ENCODE data around the gene PLAC1. TPM values are rescaled to one million over a fixed set of nuclear protein-coding genes. Genes with fewer than 3 reads are reported as not detected.

Gene PLAC1
- total RNA-seq, 2 experiments from 2014 or later, result not detected

DNA sequence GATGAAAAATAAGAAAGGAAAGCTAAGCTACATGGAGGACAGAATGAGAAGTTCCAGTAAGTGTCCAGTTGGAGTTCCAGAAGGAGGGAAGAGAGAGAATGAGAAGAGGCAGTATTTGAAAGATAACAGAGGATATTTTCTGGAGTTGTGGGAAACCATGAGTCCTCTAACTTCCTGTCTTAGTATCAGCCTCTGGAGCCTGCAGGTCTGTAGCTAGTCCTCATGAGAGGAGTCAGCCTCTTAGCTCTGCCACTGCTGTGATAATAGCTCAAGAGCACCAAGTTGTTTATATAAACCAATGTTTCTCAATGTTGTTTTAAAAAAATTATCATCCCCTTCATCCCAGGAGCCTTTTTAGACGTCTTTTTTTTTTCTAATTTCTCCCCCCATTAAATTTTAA, 2.4 kb upstream of the PLAC1 start:
- H3K4me3 Mint-ChIP-seq, result no peak overlapping the region
- intact Hi-C loops (cut with micrococcal nuclease), result no loop called here
- peaks cover 32% of the 10 kb centered on the region for H3K27me3 Mint-ChIP-seq (ENCODE audit: low read depth)
- H3K36me3 Mint-ChIP-seq (ENCODE audit: low read depth), result no peaks in the 10 kb centered on the region
- no peak for DNase-seq
- no peaks in the 10 kb centered on the region for H3K9me3 Mint-ChIP-seq
- H3K27ac Mint-ChIP-seq, result no peak overlapping the region
- CTCF ChIA-PET, result no interaction called here
- H3K4me1 Mint-ChIP-seq (ENCODE audit: low read depth), result no peaks in the 10 kb centered on the region

DNA sequence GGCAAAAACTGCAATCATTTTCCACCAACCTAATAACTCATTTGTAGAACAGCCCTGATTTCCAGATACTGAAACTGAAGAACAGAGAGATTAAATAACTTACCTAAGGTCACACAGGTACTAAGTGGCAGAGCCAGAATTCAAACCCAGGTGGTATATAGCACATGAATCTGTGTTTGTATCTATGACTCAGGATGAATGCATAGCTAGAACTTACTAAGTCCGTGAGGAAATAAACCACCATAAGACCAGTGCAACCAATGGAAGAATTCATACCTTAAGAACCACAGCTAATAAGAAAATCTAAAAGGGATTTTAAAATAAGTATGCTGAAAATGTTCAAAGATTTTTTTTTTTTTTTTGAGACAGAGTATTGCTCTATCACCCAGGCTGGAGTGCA, 1.5 kb upstream of the PLAC1 start:
- no peak overlapping the region for H3K4me3 Mint-ChIP-seq
- H3K36me3 Mint-ChIP-seq (ENCODE audit: low read depth), result no peaks in the 10 kb centered on the region
- H3K27me3 Mint-ChIP-seq (ENCODE audit: low read depth), result peaks cover 32% of the 10 kb centered on the region
- no peaks in the 10 kb centered on the region for H3K9me3 Mint-ChIP-seq
- H3K27ac Mint-ChIP-seq, result no peak overlapping the region
- no peak for DNase-seq
- intact Hi-C loops (cut with micrococcal nuclease), result no loop called here
- peaks cover 2% of the 10 kb centered on the region for H3K4me1 Mint-ChIP-seq (ENCODE audit: low read depth)
- CTCF ChIA-PET, result interaction anchor here (0.6 kb wide), 1 partner anchor 54 kb away, joined by 4 read pairs; no protein-coding TSS in a partner anchor

DNA sequence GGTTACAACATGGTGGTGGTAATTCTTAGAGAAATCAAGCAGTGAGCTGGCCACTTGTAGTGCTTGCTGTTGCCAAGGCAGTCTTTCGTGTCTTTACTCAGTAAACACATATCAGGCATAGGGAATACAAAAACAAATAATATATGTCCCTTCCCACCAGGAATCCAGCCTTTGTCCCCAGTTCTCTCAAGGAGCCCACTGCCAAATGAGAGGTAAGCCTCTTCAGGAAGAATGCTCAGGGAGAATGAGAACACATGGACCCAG, 421 bp upstream of the PLAC1 start:
- H3K4me3 Mint-ChIP-seq, result no peak overlapping the region
- H3K9me3 Mint-ChIP-seq, result no peaks in the 10 kb centered on the region
- CTCF ChIA-PET, result interaction anchor here (0.6 kb wide), 1 partner anchor 26 kb away, joined by 8 read pairs; no protein-coding TSS in a partner anchor
- H3K36me3 Mint-ChIP-seq (ENCODE audit: low read depth), result no peaks in the 10 kb centered on the region
- H3K27me3 Mint-ChIP-seq (ENCODE audit: low read depth), result peaks cover 32% of the 10 kb centered on the region
- no peak for DNase-seq
- H3K4me1 Mint-ChIP-seq (ENCODE audit: low read depth), result peaks cover 13% of the 10 kb centered on the region
- H3K27ac Mint-ChIP-seq, result no peak overlapping the region
- intact Hi-C loops (cut with micrococcal nuclease), result no loop called here

DNA sequence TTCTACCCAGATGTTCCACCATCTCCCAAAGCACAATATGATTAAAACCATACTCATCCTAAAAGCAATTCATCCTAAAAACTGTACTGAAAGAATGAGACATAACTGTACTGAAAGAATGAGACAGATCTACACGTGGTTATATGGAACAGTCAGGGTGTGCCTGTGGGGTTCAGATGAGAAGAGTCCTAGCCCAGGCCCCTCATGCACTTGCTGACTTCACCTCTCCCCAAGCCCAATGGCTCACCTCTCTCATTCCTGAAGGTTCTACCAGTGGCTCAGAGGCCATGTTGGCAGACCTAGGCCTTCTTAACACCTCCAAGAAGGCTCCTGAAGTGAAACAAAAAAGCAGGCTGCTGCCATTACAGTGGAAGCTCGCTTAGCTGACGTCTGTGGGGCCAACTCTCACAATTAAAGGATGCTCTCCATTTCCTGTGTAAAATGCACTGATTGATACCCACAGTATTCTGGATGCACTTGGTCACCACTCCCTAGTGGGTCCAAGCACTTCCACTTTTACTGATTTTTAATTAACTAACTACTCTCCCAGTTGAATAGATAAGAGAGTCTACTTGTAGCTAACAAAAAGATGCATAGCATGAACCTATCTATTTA, 3.8 kb downstream of the PLAC1 start:
- Mint-ChIP-seq H3K36me3 (ENCODE audit: low read depth) (no peaks in the 10 kb centered on the region), H3K27ac (no peak overlapping the region), H3K27me3 (ENCODE audit: low read depth) (peaks cover 16% of the 10 kb centered on the region), H3K4me1 (ENCODE audit: low read depth) (peaks cover 13% of the 10 kb centered on the region), H3K9me3 (no peaks in the 10 kb centered on the region), H3K4me3 (no peak overlapping the region)
- intact Hi-C loops (cut with micrococcal nuclease), result loop anchor here (1.0 to 5.0 kb wide), 5 partner anchors 20 to 642 kb away; no protein-coding TSS in a partner anchor
- DNase-seq, result peak; percentile 60
- CTCF ChIA-PET, result no interaction called here

DNA sequence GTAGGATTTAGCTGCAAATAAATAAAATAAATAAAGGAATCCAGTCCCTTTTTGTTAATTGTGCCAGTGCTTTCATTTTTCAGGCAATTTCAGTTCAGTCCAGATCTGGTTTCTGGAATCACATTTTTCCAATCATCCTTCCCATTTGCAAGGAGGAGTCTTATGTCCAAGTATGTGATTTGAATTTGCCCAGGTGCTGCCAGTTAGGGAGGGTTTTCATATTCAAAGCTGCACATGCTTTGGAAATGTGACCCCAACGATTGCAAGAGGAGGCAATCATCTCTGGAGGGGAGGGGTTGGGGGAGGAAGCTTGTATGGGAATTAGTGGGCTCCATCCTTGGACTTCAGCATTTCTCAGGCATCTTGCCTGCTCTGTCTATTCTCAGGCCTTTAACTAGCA, 4.4 kb downstream of the PLAC1 start:
- Mint-ChIP-seq H3K27ac (no peak overlapping the region), H3K27me3 (ENCODE audit: low read depth) (peaks cover 14% of the 10 kb centered on the region), H3K36me3 (ENCODE audit: low read depth) (no peaks in the 10 kb centered on the region), H3K4me3 (no peak overlapping the region), H3K9me3 (no peaks in the 10 kb centered on the region), H3K4me1 (ENCODE audit: low read depth) (peaks cover 13% of the 10 kb centered on the region)
- intact Hi-C loops (cut with micrococcal nuclease), result loop anchor here (1.0 to 5.0 kb wide), 5 partner anchors 19 to 642 kb away; no protein-coding TSS in a partner anchor
- DNase-seq, result no peak
- CTCF ChIA-PET, result interaction anchor here (0.6 kb wide), 1 partner anchor 99 kb away, joined by 3 read pairs; no protein-coding TSS in a partner anchor

DNA sequence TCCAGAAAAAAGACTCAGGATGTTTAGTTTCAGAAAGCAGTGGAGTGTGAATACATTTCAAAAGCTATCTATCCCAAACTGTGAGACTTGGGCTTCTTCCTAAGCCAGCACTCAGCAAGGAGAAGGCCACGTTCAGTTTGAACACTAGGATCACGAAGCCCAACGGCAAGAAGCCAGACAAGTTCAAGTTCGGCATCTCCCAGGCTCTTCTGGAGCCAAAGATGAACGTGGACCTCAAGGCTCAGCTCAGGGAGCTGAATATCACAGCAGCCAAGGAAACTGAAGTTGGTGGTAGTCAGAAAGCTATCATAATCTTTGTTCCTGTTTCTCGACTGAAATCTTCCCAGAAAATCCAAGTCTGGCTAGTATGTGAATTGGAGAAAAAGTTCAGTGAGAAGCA, 7.6 kb downstream of the PLAC1 start:
- intact Hi-C loops (cut with micrococcal nuclease), result loop anchor here (5.0 kb wide), 1 partner anchor 638 kb away; no protein-coding TSS in a partner anchor
- Mint-ChIP-seq H3K27ac (no peak overlapping the region), H3K36me3 (ENCODE audit: low read depth) (no peaks in the 10 kb centered on the region), H3K27me3 (ENCODE audit: low read depth) (peaks cover 11% of the 10 kb centered on the region), H3K9me3 (no peaks in the 10 kb centered on the region), H3K4me1 (ENCODE audit: low read depth) (peaks cover 13% of the 10 kb centered on the region), H3K4me3 (no peak overlapping the region)
- CTCF ChIA-PET, result no interaction called here
- DNase-seq, result no peak

DNA sequence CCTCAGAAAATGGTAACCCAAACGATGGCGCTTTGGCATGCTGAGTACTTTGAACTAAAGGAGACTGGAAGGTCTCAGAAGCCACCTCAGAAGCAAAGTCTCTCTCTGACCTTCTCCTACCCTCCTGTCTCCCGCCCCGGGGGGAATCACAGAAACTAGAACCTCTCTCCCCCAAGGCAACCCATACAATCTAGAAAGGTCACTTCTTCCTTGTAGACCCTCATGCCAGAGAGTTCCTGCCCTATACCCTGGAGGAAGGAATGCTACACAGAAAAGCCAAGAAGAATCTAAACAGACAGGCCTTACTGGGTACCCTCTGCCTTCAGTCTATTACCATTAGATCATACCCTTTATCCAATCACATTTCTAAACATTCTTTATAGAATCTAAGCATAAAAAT, 8.5 kb downstream of the PLAC1 start:
- CTCF ChIA-PET, result no interaction called here
- Mint-ChIP-seq H3K4me3 (no peak overlapping the region), H3K27me3 (ENCODE audit: low read depth) (peaks cover 17% of the 10 kb centered on the region), H3K9me3 (no peaks in the 10 kb centered on the region), H3K4me1 (ENCODE audit: low read depth) (peaks cover 11% of the 10 kb centered on the region), H3K27ac (no peak overlapping the region), H3K36me3 (ENCODE audit: low read depth) (no peaks in the 10 kb centered on the region)
- no peak for DNase-seq
- intact Hi-C loops (cut with micrococcal nuclease), result loop anchor here (5.0 kb wide), 1 partner anchor 637 kb away; no protein-coding TSS in a partner anchor

DNA sequence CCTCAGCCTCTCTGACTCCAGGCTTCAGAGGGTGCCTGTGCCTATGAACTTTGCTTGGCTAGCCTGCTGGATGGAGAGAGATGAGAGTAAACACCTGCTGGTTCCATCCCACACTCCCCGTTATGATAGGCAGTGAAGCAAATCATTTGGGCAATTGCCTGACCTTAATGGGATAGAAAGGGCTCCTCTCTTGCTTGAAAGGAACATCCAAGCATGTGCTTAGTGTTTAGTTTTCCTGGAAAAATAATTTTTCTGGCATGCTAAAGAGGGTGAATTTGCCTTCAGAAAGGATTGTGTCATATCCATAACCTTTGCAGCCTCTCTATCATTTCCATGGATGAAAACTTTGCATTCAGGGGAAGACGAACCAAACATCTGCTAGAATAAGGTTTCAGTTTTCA, 10.8 kb downstream of the PLAC1 start:
- intact Hi-C loops (cut with micrococcal nuclease), result no loop called here
- Mint-ChIP-seq H3K27ac (no peak overlapping the region), H3K4me3 (no peak overlapping the region), H3K36me3 (ENCODE audit: low read depth) (no peaks in the 10 kb centered on the region), H3K27me3 (ENCODE audit: low read depth) (peaks cover 19% of the 10 kb centered on the region), H3K4me1 (ENCODE audit: low read depth) (no peaks in the 10 kb centered on the region), H3K9me3 (no peaks in the 10 kb centered on the region)
- CTCF ChIA-PET, result no interaction called here
- no peak for DNase-seq

DNA sequence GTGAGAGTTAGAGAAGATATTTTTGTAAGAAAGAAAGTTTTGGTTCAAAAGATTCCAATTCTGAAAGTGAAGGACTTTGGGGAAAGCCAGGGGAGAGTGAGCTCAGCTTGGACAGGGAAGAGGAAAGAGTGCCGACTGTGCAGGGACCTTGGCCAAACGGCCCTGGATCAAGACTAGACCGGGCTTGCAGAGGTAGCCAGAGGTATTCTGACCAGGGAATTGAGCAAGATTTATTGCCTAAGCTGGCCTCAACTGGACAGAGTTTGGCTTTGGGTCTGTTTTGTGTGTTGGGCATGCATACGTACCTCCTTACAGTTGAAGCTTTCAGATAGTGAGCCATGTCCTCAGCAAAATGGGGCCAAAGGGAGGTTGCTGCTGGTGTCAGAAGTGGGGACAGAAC, 11.6 kb downstream of the PLAC1 start:
- Mint-ChIP-seq H3K36me3 (ENCODE audit: low read depth) (no peaks in the 10 kb centered on the region), H3K4me1 (ENCODE audit: low read depth) (no peaks in the 10 kb centered on the region), H3K27me3 (ENCODE audit: low read depth) (peaks cover 20% of the 10 kb centered on the region), H3K9me3 (no peaks in the 10 kb centered on the region), H3K27ac (no peak overlapping the region), H3K4me3 (no peak overlapping the region)
- CTCF ChIA-PET, result no interaction called here
- intact Hi-C loops (cut with micrococcal nuclease), result no loop called here
- no peak for DNase-seq

DNA sequence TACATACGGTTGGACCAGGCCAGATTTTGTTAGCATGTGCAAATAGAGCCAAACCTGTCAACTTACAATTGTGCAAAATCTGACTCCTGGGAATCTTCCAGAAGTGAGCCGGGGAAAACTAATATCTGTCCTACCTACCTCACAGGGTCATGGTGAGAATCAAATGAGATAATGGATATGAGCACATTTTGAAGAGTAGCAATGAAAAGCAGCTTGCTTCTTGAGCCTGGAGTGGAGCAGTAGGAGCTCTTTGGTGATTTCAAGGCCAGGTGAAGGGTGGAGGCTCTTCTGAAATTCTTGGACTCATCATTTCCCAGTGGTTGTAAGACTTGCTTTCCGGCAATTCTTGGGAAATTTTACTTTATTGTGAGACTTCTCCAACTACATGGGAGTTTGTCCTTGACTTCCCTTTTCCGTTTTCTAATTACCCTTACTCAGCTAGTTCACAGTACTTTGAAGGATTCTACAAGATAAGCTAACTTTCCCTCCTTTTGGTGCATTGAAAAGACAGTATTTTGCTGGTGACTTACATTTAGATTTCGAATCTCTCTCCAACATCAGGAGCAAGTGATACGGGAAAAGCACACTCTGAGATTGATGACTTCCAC, 12.2 kb downstream of the PLAC1 start:
- CTCF ChIA-PET, result no interaction called here
- no peak for DNase-seq
- H3K4me1 Mint-ChIP-seq (ENCODE audit: low read depth), result no peaks in the 10 kb centered on the region
- no peak overlapping the region for H3K27ac Mint-ChIP-seq
- no peaks in the 10 kb centered on the region for H3K36me3 Mint-ChIP-seq (ENCODE audit: low read depth)
- H3K27me3 Mint-ChIP-seq (ENCODE audit: low read depth), result peaks cover 25% of the 10 kb centered on the region
- H3K9me3 Mint-ChIP-seq, result no peaks in the 10 kb centered on the region
- intact Hi-C loops (cut with micrococcal nuclease), result no loop called here
- H3K4me3 Mint-ChIP-seq, result no peak overlapping the region

DNA sequence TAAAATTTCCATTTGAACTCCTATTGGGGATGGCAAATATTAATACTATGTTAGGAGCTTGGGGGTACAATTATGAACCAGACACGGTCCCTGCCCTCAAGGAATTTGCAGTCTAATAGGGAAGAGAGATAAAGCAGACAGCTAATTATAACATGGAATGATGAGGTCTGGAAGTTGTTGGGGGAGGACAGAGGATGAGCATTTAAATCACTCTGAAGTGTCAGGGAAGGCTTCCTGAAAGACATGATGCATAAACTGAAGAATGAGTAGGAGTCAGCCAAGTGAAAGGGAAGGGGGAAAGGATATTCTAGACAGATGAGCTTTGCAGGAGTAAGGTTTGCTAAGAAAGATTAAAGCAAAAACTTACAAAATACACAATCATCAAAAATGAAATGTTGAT, 15.9 kb downstream of the PLAC1 start:
- intact Hi-C loops (cut with micrococcal nuclease), result no loop called here
- Mint-ChIP-seq H3K4me1 (ENCODE audit: low read depth) (no peaks in the 10 kb centered on the region), H3K36me3 (ENCODE audit: low read depth) (no peaks in the 10 kb centered on the region), H3K9me3 (no peaks in the 10 kb centered on the region), H3K27ac (no peak overlapping the region), H3K4me3 (no peak overlapping the region), H3K27me3 (ENCODE audit: low read depth) (peaks cover 21% of the 10 kb centered on the region)
- DNase-seq, result no peak
- CTCF ChIA-PET, result interaction anchor here (0.6 kb wide), 1 partner anchor 252 kb away, joined by 3 read pairs; no protein-coding TSS in a partner anchor

DNA sequence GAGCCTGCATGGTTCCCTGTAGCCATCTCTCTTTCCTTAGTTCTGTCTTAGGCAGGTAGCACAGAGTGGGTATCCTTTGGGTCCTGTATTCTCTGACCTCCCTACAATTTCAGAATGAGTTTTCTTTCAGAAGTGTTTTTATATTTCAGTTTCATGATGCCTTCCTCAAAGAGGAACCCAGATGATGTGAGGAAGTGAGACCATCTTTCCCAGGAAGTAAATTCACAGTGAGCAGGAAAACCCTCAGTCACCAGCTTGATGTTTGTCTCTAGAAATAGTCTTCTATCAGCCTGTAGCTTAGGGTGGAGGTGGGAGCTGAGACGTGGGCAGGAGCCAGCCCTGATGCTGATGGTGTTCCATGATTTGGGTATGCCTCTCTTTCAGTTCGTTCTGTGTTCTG, 16.9 kb downstream of the PLAC1 start:
- Mint-ChIP-seq H3K4me1 (ENCODE audit: low read depth) (no peaks in the 10 kb centered on the region), H3K27me3 (ENCODE audit: low read depth) (peaks cover 19% of the 10 kb centered on the region), H3K9me3 (no peaks in the 10 kb centered on the region), H3K27ac (no peak overlapping the region), H3K36me3 (ENCODE audit: low read depth) (no peaks in the 10 kb centered on the region), H3K4me3 (no peak overlapping the region)
- CTCF ChIA-PET, result no interaction called here
- DNase-seq, result no peak
- intact Hi-C loops (cut with micrococcal nuclease), result no loop called here

DNA sequence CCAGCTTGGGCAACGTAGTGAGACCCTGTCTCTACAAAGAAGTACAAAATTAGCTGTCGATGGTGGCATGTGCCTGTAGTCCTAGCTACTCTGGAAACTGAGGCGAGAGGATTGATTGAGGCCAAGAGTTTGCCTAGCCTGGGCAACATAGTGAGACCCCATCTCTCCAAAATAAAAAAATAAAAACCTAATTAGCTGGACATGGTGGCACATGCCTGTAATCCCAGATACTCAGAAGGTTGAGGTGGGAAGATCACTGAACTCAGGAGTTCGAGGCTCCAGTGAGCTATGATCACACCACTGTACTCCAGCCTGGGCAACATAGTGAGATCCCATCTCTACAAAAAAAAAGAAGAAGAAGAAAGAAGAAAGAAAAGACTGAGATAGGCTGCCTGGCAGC, 17.4 kb downstream of the PLAC1 start:
- Mint-ChIP-seq H3K4me1 (ENCODE audit: low read depth) (no peaks in the 10 kb centered on the region), H3K27me3 (ENCODE audit: low read depth) (peaks cover 17% of the 10 kb centered on the region), H3K36me3 (ENCODE audit: low read depth) (no peaks in the 10 kb centered on the region), H3K9me3 (no peaks in the 10 kb centered on the region), H3K27ac (no peak overlapping the region), H3K4me3 (no peak overlapping the region)
- CTCF ChIA-PET, result no interaction called here
- intact Hi-C loops (cut with micrococcal nuclease), result no loop called here
- no peak for DNase-seq

Measured in activated naive CD4-positive, alpha-beta T cell treated with anti-CD3 and anti-CD28 coated beads for 36 hours (primary cell).